NB4 (cell line): ENCODE results near the gene YAE1.

Source experiments
- DNase-seq: peaks from one replicate; pipeline ENCODE4 v3.0.0; 2010; ENCODE audit warnings: low read depth
- H3K4me3 ChIP-seq: one replicate; pipeline ENCODE4 v1.5.1; 2011; ENCODE audit warnings: mild to moderate bottlenecking, low read depth, low read length, moderate library complexity
- CTCF ChIP-seq: IDR thresholded peaks from one replicate; pipeline ENCODE4 v1.5.1; 2012; ENCODE audit warnings: low read depth, low read length
- MAX ChIP-seq: IDR thresholded peaks from 2 replicates; pipeline ENCODE4 v1.6.1; 2011; ENCODE audit warnings: low read depth, low read length
- MYC ChIP-seq: IDR thresholded peaks from 2 replicates; pipeline ENCODE4 v1.6.1; 2011; ENCODE audit warnings: low read depth, low read length
- POLR2A ChIP-seq: IDR thresholded peaks from 2 replicates; pipeline ENCODE4 v1.6.1; 2011; ENCODE audit warnings: mild to moderate bottlenecking; ENCODE audit not compliant: insufficient read length; ENCODE audit errors: extremely low read depth

The YAE1 gene

GRCh38 chr7:39615350-39615975, 49.3 kb downstream of the YAE1 start:
- TF ChIP-seq CTCF, result no peak
- no peak for TF ChIP-seq POLR2A
- no peak for TF ChIP-seq MAX
- no peak for TF ChIP-seq MYC
- no peak for DNase-seq
- H3K4me3 ChIP-seq, result no peak overlapping the region

GRCh38 chr7:39616138-39616537, 49.9 kb downstream of the YAE1 start:
- no peak for DNase-seq
- no peak overlapping the region for H3K4me3 ChIP-seq
- TF ChIP-seq POLR2A (no peak), MYC (no peak), MAX (no peak), CTCF (no peak)

GRCh38 chr7:39617005-39617404, 50.8 kb downstream of the YAE1 start:
- DNase-seq, result no peak
- no peak overlapping the region for H3K4me3 ChIP-seq
- no peak for TF ChIP-seq MAX
- no peak for TF ChIP-seq CTCF
- TF ChIP-seq POLR2A, result no peak
- no peak for TF ChIP-seq MYC

- no peak overlapping the region for H3K4me3 ChIP-seq
- DNase-seq, result no peak
- no peak for TF ChIP-seq MAX
- TF ChIP-seq MYC, result no peak
- no peak for TF ChIP-seq POLR2A
- TF ChIP-seq CTCF, result no peak
Measured at GRCh38 chr7:39618868-39619267, 52.7 kb downstream of the YAE1 start.

- H3K4me3 ChIP-seq, result no peak overlapping the region
- no peak for TF ChIP-seq MAX
- DNase-seq, result no peak
Measured at GRCh38 chr7:39620486-39620885, 54.3 kb downstream of the YAE1 start.

- no peak overlapping the region for H3K4me3 ChIP-seq
- peak; percentile 48 for DNase-seq
- TF ChIP-seq POLR2A (no peak), MYC (no peak), CTCF (no peak), MAX (no peak)
Measured at GRCh38 chr7:39621261-39621660, 55.1 kb downstream of the YAE1 start.
